ENCODE data around the gene E2F1.

DNA sequence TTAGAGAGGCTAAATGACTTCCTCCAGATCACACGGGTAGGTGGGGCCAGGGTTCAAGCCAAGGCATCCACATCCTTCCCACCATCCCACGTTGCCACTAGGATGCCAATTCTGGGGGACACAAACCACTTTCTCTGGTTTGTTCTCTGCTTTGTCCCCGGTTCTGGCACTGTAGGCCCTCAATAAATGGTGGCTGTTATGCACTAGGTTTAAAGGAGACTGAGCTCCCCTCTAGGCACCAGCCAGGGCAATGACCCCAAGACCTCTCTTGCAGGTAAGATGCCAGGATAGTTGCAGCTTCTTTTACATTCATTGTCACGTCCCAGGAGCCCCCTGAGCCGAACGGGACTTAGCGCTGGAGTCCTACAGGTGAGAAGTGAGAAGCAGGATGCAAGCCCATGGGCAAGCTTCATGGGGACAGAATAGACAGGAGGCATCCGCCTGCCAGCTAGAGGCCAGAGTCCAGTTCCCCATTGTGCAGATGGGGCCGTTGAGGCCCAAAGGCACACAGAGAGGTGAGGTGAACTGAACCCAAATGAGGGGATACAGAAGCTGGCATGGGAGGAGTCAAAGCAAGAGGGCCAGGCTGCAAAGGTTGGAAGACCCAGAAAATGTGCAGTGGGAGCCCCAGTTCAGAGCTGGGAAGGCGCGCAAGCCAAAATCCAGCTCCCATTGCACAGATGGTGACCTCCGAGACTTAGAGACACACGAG lies 33.2 kb upstream of the E2F1 start:
- no peak for TF ChIP-seq ZFP3 (CRISPR knock-in tag; IDR thresholded peaks at IDR 0.05)
- no peak for TF ChIP-seq RARB (CRISPR knock-in tag; IDR thresholded peaks at IDR 0.05)
- no peak for TF ChIP-seq OSR1 (CRISPR knock-in tag; IDR thresholded peaks at IDR 0.05)
- no peak for TF ChIP-seq TOX (CRISPR knock-in tag; IDR thresholded peaks at IDR 0.05; ENCODE audit: borderline replicate concordance)
- TF ChIP-seq GLIS3 (CRISPR knock-in tag; IDR thresholded peaks at IDR 0.05): no peak
- no peak for TF ChIP-seq TCF4 (CRISPR knock-in tag; IDR thresholded peaks at IDR 0.05; ENCODE audit: borderline replicate concordance)
- TF ChIP-seq, protein P1, sequence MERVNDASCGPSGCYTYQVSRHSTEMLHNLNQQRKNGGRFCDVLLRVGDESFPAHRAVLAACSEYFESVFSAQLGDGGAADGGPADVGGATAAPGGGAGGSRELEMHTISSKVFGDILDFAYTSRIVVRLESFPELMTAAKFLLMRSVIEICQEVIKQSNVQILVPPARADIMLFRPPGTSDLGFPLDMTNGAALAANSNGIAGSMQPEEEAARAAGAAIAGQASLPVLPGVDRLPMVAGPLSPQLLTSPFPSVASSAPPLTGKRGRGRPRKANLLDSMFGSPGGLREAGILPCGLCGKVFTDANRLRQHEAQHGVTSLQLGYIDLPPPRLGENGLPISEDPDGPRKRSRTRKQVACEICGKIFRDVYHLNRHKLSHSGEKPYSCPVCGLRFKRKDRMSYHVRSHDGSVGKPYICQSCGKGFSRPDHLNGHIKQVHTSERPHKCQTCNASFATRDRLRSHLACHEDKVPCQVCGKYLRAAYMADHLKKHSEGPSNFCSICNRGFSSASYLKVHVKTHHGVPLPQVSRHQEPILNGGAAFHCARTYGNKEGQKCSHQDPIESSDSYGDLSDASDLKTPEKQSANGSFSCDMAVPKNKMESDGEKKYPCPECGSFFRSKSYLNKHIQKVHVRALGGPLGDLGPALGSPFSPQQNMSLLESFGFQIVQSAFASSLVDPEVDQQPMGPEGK (CRISPR knock-in tag; IDR thresholded peaks at IDR 0.05; ENCODE audit: borderline replicate concordance): no peak
- TF ChIP-seq ZFP30 (CRISPR knock-in tag; IDR thresholded peaks at IDR 0.05): no peak
- no peak for TF ChIP-seq ARNTL (CRISPR knock-in tag; IDR thresholded peaks at IDR 0.05; ENCODE audit: borderline replicate concordance, low read depth)
- TF ChIP-seq ZNF70 (CRISPR knock-in tag; IDR thresholded peaks at IDR 0.05): no peak
- no peak for TF ChIP-seq CSRNP3 (CRISPR knock-in tag; IDR thresholded peaks at IDR 0.05)
- TF ChIP-seq TSHZ2 (CRISPR knock-in tag; IDR thresholded peaks at IDR 0.05): no peak
- TF ChIP-seq ZC3H10 (CRISPR knock-in tag; IDR thresholded peaks at IDR 0.05): no peak
- no peak for TF ChIP-seq CSDC2 (CRISPR knock-in tag; IDR thresholded peaks at IDR 0.05)

Measured in SK-N-SH treated with all-trans-retinoic acid at 6 μM for 48 hours (cell line).